GM18907 (cell line): ENCODE data around the gene VEGFA.
"Not testable (repeated sequence)": the region's sequence is repeated elsewhere in the genome, so short reads cannot be mapped to it uniquely, and the experiment has no call there.

Experiments
- ATAC-seq: cut with Tn5 transposase; IDR thresholded peaks from one replicate; pipeline ENCODE4 v1.9.1; 2021; ENCODE audit warnings: mild to moderate bottlenecking, moderate library complexity; ENCODE audit not compliant: unreplicated experiment

The VEGFA gene

DNA sequence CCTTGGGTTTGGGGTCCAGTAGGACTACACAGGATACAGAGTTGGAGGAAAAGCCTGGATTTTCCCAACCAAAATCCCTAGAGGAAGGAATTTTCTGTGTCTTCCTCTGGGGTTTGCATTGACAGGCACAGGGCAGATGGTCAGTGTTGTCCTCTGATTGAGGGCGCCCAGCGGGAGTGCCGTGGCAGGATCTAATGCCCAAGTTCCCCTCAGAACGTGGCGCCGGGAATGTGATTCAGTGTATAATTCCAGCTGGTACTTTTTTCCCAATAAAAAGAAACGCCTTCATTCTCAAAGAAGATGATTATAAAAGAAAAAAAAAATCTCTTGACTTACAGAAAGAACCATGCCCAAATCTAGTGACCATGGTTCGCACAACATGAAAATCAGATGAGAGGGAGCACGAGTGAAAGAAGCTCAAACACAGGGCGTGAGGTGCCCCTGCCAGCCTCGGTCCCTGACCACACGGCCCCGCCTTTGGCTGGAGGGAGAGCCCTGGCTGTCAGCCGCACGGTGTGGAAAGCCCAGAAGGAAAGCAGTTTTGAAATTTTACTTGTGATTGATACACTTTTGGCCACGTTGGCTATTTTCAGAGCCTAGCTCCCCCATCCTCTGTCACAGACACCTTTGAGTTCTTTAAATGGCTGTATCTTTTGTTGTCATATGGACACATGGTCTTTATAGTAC lies 31.6 kb downstream of the VEGFA start:
- no peak for ATAC-seq

DNA sequence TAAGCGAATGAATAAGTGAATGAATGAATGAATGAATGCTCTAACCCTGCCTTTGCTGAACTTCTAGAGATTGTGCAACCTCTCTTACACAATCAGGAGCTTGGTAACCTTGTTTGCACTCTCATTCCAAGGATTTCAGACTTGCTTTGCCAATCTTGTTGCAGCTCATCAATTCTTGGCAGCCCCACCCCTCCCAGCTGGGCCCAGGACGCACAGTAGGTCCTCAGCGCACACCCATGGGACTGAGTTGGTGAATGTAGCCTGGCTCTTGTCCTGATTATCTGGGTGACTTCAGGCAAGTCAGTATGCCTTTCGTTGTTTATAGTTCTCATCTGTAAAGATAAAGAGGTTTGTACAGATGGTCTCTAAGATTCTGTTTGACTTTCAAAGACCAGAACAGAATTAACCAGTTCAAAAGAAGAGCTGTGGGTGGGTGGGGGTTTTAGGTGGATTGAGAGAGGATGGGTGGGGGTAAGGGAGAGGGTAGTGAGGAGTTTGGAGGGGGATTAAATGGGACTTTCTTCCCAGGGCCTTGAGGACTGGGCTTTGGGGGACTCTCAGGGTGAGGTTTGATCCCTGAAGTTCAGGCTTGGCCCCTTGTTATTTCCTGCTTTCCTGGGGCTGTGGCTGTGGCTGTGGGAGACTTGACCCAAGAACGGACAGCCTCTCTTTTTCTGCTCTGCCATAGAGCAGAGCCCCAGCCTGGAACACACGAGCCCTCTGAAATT lies 33.2 kb downstream of the VEGFA start:
- no peak for ATAC-seq

DNA sequence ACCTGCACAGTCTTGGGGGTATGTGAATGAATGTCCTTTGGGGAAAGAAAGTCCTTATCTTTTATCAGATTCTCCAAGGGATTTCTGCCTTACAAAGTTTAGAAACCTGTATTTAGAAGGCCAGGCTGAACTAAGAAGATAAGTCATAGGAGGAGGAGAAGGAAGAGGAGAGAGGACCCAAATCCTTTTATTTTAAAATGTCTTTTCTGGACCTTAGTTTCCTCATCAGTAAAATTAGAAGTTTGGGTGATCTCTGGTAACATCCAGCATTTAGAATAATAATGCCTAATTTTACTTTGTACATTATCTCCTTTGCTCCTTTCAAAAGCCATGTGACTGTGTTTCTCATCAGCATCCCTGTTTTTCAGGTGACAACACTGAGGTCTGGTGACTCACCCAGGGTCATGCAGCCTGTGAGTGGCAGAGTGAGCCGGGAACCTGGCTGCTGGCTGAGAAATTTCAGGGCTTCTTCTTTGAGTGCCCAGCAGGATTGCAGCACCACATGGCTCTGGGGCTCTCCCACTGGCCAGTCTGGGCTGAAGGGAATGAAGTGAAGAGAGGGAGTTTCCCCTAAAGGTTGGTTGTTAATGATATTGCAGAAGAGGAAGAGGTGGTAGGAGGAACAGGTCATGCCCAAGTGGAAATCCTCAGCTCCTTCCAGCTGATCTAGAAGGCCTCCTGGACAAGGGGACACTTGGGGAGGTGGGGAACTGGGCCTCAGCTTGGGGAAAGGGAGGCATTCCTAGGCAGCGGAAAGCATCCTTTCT lies 34.0 kb downstream of the VEGFA start:
- no peak for ATAC-seq

DNA sequence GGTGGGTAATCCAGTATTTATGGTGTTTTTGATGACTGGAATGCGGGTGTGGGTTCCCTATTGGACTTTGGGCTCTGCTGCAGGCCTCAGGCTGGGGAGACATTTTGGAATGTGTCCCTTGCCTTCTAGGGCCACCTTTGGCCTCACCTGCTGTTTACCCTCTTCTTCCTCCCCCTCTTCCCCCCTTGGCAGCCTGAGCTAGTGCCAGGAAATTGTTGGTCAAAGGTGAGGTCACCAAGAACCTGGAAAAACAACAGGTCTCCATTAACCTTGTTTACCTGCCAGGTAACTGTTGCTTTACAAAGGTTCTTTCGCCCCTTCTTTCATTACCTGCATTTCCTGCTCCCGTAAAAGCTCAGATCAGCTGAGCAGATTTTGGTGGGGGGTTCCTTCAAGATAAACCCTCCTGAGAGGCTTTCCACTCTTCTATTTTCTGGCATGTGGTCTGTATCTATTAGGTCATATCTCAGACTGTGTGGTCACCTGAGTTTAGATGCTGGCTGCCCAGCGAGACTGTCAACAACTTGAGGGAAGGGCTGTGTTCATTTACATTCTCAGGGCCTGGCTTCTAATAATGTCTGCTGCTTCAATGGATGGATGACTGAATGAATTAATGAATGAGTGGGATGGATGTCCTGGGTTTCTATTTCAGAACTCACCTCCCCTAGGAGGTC lies 34.7 kb downstream of the VEGFA start:
- ATAC-seq: no peak

DNA sequence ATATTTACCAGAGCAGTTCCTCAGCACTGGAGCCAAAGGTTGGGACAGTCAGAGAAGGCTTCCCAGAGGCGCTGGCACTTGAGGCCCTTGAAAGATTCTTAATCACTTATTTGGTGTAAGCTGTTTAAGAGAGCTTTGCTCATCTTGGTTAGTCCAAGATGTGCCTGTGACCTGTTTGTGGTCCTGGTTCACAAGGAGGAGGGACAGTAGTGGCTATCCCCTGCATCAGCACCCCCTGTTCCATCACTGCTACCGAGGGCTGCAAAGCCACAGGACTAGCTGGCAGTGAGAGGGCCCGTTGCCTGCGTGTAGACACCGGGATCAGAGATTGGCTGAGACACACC lies 35.7 kb downstream of the VEGFA start:
- ATAC-seq: no peak

DNA sequence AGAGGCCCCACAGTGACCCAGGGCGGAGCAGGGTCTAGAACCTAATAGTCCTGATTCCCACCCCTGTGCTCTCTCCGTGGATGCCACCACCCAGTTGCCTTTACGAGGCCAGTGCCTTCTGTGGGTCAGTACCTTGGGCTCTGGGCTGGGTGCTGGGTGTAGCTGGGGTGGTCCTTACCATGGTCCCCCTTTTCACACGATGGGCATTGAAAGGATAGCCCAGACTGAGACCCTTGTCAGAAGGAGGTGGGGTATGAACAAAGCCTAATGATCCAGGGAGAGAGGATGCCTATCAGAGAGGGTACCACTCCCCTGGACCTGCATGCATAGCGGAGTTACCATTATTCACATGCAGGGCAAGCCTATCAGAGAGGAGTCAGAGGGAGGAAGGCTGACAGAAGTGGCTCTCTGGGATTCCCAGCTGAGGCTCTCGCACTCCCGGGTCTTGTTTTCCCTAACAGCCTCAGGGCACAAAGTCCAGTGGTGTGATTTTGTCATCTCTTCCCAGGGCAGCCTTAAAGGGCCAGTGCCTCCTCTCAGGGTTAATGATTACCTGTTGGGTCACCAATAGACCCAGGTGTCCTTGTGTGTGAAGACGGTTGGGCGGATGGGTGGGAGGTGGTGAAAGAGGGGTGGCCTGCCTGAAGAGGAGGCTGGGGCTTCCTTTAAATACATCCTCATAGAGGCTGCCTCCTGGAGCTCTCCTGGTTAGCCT lies 36.2 kb downstream of the VEGFA start:
- ATAC-seq: no peak

DNA sequence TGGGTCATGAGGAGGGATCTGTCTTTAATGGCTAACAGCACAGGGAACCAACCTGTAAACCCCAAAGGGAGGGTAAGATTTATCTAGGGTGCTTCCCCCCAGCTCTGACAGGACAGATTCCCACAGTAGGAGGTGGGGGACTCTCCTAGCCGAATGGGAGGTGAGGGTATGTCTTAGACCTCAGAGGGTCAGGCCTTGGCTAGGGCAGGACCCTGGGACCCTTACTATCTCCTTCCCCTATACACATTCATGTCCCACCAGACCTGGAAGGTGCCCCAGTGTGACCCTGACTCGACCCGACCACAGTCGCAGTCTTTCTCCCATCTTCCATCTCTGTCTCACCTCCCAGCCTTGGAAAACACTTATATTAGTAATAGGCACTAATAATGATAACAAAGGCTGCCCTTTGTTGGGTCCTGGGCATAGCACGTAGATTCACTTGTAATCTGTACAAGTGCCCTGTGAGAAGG lies 36.8 kb downstream of the VEGFA start:
- no peak for ATAC-seq

DNA sequence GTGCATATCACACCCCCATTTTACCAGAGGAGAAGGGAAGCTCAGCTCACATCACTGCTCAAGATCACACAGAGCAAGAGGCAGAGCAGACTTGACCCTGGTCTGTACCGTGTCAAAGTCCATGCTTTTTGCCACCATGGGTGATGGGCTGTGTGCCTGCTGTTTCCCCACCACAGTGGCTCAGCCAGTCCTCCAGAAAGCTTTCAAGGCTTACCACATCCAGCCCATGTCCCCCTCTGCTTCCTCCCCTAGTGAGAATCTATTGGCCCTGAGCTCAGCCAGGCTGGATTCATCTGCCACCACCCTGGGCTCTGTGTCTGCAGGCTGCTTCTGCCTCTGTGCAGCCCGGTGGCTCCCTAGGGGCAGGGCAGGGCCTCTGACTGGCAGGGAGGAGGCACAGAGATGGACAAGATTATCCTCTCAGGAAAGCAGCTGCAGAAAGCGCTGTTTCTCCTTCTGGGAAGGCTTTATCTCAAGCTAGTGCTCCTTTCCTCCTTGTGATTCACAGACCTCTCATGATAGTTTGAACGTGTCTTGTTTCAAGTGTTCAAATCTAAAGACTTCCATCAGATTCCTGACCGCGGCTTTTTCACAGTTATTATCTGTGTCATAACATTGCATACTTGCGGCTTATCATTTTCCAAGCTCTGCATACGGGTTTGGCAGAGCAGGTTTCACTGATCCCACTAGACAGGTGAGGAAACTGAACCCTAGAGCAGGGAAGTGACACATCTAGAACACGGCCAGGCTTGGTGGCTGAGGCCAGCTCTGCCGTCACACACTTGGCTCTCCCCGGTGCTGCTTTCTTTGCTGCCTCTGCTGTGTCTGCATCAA lies 37.4 kb downstream of the VEGFA start:
- ATAC-seq: no peak

DNA sequence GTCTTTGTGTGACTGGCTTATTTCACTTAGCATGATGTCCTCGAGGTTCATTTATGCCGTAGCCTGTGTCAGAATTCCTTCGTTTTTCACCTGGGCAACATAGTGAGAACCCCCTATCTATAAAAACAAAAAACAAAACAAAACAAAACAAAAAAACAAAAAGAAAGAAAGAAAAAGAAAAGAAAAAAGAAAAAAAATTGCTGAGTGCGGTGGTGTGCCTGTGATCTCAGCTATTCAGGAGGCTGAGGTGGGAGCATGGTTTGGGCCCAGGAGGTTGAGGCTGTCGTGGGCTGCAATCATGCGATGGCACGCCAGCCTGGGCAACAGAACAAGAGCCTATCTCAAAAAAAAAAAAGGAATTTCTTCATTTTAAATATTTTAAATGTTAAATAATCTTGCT lies 38.4 kb downstream of the VEGFA start:
- no peak for ATAC-seq

DNA sequence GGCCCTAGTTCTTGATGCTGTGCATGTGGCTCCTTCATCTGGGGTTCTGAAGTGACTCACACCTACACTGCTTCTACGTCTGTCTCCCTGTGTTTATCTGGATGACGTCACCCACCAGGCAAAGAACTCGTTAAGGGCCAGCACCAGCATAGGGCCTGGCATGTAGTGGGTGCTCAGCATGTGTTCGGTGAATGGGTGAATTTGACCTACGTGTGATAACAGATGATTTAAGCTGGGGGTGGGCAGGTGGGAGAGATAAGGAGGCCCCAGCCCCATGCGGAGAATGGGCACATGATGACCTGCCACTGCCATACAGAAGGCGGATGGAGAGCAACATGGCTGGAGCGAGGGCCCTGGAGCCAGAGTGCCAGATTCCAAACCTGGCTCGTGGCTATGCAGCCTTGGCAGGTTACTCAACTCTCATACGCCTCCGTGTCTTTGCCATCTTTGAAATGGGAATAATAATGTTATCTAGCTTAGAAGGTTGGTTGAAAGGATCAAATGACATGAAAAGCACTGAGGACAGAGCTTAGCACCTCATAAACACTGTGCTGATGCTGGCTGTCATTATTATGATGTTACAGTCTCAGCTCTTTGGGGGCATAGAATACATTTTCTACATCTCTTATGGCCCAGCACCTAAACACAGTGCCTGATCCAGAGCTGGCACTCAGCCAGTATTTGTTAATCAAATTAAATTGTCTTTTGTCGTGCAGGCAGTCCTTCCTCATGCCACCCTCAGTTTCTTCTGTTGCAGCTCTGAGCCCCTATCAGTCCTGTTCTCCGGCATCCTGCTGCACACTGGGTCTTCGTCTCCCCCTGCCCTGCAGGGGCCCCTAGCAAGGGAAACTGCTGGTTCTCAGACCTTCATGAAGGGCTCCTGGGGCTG lies 39.6 kb downstream of the VEGFA start:
- ATAC-seq: no peak

DNA sequence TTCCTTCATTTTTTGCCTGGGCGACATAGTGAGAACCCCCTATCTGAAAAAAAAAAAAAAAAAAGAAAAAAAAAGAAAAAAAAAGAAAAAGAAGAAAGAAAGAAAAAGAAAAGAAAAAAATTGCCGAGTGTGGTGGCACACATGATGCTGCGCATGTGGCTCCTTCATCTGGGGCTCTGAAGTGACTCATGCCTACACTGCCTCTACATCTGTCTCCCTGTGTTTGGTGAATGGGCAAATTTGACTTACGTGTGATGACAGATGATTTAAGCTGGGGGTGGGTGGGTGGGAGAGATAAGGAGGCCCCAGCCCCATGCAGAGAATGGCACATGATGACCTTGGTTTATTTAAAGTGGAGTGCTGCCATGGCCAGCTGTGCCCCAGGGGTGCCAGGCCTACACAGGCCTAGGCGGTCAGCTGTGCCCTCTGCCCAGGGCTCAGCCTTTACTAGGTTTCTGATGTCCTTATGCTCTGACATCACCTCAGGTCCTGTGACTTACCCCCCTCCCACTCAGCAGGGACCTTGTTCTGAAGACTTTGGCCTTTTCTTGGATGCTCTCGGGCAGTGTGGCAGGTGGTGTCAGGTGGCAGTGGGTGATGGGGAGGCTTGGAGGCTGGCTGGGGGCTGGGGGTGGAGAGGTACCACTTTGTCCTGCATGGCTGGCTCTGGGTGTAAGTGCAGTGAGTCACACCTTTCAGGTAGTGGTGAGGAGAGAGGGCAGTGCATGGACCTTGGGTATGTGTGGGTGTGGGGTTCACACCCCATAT lies 41.1 kb downstream of the VEGFA start:
- ATAC-seq: no peak

DNA sequence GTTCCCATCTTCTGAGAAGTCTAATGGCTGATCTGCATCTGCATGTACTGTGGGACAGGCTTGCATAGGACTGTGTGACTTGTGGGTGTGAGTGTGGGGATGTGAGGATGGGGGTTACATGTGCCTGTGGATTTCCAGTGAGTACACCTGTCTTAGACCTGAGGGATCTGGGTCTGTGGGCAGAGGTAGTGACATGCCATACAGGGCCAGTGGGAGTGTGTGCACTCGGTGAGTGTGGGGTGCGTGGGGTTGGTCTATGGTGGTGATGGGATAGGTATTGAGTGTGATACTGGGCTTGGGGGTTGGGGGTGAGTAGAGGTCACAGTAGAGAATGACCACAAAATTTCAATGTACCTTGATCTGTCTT lies 41.7 kb downstream of the VEGFA start:
- no peak for ATAC-seq

DNA sequence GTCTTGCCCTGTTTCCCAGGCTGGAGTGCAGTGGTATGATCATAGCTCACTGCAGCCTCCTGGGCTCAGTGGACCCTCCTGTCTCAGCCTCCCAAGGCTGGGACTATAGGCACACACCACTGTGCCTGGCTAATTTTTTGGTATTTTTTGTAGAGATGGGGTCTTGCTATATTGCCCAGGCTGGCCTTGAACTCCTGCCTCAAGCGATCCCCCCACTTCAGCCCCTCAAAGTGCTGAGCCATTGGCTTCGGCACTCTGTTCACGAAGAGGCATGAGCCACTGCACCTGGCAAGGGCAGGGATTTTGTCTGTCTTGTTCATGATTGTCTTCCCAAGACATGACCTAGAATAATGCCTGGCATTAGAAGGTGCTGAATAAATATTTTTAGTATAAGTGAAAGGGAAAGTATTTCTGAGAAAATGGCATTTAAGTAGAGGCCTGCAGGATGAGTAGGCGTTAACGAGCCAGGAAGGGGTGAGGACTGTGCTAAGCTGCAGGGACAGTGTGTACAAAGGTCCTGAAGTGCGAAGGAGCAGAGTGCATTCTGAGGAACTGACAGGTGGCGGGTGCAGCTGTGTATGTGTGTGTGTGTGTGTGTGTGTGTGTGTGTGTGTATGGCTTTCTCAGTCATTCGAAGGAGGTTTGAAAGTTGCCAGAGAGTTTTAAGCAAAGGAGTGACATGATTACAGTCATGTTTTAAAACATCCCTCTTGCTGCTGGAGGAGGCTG lies 43.0 kb downstream of the VEGFA start:
- ATAC-seq: no peak

DNA sequence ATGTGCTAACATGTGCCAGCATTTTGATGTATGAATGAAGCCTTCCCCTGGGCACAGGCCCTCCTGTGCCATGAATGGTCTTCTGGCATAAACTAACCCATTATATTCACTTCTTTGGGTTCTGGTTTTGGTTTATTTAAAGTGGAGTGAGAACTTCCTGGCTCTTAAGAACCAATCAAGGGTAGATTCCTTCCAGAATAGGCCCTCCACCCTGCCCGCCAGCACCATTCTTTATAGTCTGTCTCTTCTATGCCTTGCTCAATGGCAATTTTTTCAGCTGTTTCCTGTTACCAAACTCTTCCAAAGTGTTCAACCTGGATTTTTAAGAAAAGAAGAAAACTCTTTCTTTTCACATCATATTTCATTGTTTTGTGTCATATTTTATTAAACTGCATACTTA lies 44.1 kb downstream of the VEGFA start:
- no peak for ATAC-seq

DNA sequence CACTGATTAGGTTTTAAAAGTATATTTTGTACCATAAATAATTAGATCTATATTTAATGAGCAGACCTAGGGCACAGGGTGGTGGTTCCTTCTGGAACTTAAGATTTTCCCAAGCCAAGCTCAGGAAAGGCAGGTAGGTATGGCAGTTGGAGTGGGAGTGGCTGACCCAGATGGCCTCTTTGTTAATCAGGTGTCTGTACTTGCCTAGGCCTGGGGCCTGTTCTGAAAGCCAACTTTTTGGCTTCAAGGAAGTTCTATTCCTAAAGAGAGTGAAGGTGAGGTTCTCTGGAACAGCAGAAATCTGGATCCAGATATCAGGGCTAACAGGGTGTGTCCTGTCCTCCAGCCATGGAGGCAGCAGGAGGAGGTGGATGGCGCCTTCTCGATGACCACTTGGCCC lies 44.9 kb downstream of the VEGFA start:
- no peak for ATAC-seq

DNA sequence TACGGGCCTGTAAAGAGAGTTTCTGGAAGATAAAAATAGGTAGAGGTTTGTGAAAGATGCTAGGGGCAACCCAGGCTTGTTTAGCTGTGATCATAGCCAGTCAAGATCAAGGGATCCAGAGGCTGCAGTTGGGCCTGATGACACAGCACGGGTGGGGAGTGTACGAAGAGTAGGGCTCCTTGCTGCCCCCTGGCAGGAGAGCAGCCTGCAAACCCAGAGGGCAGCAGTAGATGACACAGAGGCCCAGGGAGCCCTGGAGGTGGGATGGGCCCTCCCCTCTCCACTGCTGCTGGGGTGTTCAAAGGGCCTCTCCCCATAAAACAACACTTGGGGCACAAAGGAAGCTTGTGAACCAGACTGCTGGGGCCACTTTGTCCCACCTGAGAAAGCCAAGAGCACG lies 47.2 kb downstream of the VEGFA start:
- no peak for ATAC-seq

DNA sequence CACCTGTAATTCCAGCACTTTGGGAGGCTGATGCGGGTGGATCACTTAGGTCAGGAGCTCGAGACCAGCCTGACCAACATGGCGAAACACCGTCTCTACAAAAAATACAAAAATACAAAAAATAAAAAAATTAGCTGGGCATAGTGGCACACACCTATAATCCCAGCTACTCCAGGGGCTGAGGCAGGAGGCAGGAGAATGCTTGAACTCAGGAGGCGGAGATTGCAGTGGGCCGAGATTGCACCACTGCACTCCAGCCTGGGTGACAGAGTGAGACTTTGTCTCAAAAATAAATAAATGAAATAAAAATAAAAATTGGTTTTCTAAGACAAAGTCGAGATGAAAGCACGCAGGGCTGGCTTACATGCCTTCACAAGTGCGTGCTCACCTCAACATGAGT lies 49.0 kb downstream of the VEGFA start:
- not testable (repeated sequence) for ATAC-seq

DNA sequence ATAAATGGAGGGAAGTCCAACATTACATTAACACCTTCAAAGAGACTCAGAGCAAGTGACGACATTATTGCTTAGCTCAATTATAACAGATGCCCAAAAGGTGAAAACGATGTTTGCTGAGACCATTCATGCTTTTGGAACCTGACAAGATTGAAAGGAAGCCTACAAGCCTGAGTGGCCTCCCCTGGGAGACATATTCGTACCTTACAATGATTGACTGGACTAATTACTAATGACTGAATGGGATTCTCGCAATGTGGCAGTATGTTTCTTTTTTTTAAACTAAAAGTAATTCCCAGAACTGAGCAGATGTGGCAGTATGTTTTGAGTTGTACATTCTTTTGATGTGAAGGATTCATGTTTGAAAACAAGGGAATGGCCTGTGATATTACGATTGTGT lies 49.9 kb downstream of the VEGFA start:
- no peak for ATAC-seq
